Chondrocyte (in vitro differentiated cells): ENCODE measurements around the gene DDO. TPM values are rescaled to one million over a fixed set of nuclear protein-coding genes. Genes with fewer than 3 reads are reported as not detected.

Experiments used
- DNase-seq: peaks from one replicate; pipeline ENCODE4 v3.0.0; 2021; ENCODE audit warnings: mixed read lengths, low spot score
- H3K27ac Mint-ChIP-seq: one replicate; pipeline ENCODE4 v1.8.0; 2021; ENCODE audit warnings: mild to moderate bottlenecking, moderate library complexity, mixed read lengths; ENCODE audit not compliant: unreplicated experiment
- H3K27me3 Mint-ChIP-seq: 2 replicates; pipeline ENCODE4 v1.8.0; 2021; ENCODE audit warnings: low read depth, mixed read lengths
- H3K36me3 Mint-ChIP-seq: 2 replicates; pipeline ENCODE4 v1.8.0; 2021; ENCODE audit warnings: low read depth, mixed read lengths
- H3K4me1 Mint-ChIP-seq: 2 replicates; pipeline ENCODE4 v1.8.0; 2021; ENCODE audit warnings: low read depth, mild to moderate bottlenecking, mixed read lengths
- H3K4me3 Mint-ChIP-seq: one replicate; pipeline ENCODE4 v1.8.0; 2021; ENCODE audit warnings: mild to moderate bottlenecking, moderate library complexity, mixed read lengths; ENCODE audit not compliant: unreplicated experiment
- H3K9me3 Mint-ChIP-seq: 2 replicates; pipeline ENCODE4 v1.8.0; 2021; ENCODE audit warnings: low read depth, mixed read lengths
- total RNA-seq: library from RNA; stranded (reverse); gene quantifications from 3 replicates; pipeline ENCODE4 v1.2.1, GENCODE V29; 2021
- TF ChIP-seq, protein P1 (sequence below): fragments of 200-600 bp; sonication (generic); IDR thresholded peaks from 2 replicates; pipeline ENCODE4 v1.5.0; 2021; ENCODE audit warnings: antibody characterized with exemption, mild to moderate bottlenecking, moderate library complexity

DDO gene
- total RNA-seq, 1 donor from 2014 or later, result not detected

DNA sequence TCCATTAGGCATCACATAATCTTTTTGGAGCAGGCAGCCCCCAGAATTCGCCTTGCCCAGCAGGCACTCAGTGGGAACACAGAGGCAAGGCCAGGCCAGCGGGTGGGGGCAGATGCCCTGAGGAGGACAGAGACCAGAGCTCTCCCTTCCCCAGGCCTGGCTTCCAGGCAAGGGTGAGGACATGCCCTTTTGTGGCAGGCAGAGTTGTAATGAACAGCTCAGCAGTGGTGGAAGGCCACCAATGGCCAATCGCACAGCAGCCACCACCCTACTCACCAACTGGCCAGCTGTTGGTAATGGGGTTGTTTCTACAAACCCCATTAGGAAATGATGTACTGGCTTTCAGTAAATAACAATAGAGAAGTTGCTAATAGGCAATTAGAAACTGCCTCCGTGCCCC is 15.4 kb upstream of the DDO start:
- Mint-ChIP-seq H3K4me1 (no peaks in the 10 kb centered on the region), H3K9me3 (peaks cover 8% of the 10 kb centered on the region), H3K27me3 (peaks cover 33% of the 10 kb centered on the region), H3K4me3 (no peak overlapping the region), H3K27ac (no peak overlapping the region), H3K36me3 (no peaks in the 10 kb centered on the region)
- no peak for DNase-seq
- TF ChIP-seq, protein P1, sequence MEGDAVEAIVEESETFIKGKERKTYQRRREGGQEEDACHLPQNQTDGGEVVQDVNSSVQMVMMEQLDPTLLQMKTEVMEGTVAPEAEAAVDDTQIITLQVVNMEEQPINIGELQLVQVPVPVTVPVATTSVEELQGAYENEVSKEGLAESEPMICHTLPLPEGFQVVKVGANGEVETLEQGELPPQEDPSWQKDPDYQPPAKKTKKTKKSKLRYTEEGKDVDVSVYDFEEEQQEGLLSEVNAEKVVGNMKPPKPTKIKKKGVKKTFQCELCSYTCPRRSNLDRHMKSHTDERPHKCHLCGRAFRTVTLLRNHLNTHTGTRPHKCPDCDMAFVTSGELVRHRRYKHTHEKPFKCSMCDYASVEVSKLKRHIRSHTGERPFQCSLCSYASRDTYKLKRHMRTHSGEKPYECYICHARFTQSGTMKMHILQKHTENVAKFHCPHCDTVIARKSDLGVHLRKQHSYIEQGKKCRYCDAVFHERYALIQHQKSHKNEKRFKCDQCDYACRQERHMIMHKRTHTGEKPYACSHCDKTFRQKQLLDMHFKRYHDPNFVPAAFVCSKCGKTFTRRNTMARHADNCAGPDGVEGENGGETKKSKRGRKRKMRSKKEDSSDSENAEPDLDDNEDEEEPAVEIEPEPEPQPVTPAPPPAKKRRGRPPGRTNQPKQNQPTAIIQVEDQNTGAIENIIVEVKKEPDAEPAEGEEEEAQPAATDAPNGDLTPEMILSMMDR, result no peak

DNA sequence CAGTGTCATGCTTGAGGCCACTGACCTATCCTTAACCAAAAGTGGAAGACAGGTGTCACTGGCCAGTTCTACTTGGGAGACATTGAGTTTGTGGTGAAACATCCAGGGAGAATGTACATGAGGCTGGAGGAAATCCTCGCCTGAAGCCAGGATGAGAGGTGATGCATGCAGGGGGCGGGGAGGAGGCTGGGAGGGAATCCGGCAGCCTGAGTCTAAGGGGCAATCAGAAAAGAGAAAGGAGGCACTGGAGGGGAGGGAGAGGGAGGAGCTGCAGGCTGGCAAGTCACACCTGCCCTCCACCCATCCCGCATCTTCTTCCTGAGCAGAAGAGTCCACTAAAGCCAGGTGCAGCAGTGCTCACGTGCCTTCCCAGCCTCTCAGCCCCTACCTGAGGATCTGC is 14.9 kb upstream of the DDO start:
- Mint-ChIP-seq H3K36me3 (no peaks in the 10 kb centered on the region), H3K9me3 (peaks cover 4% of the 10 kb centered on the region), H3K27ac (no peak overlapping the region), H3K27me3 (peaks cover 38% of the 10 kb centered on the region), H3K4me1 (no peaks in the 10 kb centered on the region), H3K4me3 (no peak overlapping the region)
- DNase-seq, result no peak
- TF ChIP-seq, protein P1, result no peak

DNA sequence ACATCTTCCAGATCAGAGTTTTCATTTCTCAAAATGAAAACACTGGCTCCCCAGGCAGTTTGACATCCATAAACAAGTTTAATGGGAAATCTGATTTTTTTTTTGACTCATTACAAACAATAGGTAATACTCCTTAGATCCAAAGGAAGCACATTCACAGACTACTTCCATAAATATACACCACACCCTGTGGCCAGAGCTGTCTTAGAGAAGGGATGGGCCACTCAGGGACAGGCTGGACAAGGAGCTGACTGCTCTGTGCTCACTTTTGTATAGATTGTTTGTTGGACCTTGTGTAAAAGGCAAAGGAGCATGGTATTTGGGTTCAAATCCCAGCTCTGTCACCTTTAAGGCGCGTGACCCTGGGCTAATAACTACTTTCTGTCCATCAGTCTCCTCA is 12.8 kb upstream of the DDO start:
- Mint-ChIP-seq H3K9me3 (no peaks in the 10 kb centered on the region), H3K36me3 (no peaks in the 10 kb centered on the region), H3K27me3 (peaks cover 52% of the 10 kb centered on the region), H3K4me1 (no peaks in the 10 kb centered on the region), H3K27ac (no peak overlapping the region), H3K4me3 (no peak overlapping the region)
- no peak for DNase-seq
- TF ChIP-seq, protein P1, result no peak

DNA sequence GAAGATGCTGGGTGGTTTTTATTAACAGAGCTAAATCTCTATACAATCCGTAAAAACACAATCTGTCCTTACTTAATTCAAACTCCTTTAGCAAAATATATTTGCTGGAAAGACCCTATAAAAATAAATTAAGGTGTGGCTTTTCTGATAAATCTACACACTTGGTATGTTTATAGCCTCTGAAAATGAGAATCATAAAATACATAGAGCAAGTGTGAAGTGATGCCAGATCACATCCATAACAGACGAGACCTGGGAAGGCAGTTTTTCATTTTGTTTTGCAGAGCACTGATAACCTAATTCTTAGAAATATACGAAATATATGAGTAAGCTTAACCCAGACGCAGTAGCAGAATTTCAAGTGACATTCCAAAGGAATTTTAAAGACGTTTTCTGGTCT is 10.4 kb upstream of the DDO start:
- Mint-ChIP-seq H3K27me3 (peaks cover 63% of the 10 kb centered on the region), H3K4me1 (no peaks in the 10 kb centered on the region), H3K27ac (no peak overlapping the region), H3K9me3 (peaks cover 7% of the 10 kb centered on the region), H3K36me3 (no peaks in the 10 kb centered on the region), H3K4me3 (no peak overlapping the region)
- DNase-seq, result no peak
- TF ChIP-seq, protein P1, result no peak

DNA sequence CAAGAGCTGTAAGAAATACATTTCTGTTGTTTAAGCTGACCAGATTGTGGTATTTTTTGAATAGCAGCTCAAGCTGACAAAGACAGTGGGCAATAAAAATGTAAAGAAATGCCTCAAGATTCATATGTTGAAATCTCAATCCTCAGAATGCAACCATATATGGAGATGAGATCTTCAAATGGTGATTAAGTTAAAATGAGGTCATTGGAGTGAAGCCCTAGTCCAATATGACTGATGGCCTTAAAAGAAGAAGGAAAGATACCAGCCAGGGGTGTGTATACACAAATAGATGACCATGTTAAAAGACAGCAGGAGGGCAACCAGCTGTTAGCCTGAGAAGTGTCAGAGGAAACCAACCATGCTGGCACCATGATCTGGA is 7.1 kb upstream of the DDO start:
- H3K4me1 Mint-ChIP-seq, result no peaks in the 10 kb centered on the region
- peaks cover 60% of the 10 kb centered on the region for H3K27me3 Mint-ChIP-seq
- no peaks in the 10 kb centered on the region for H3K36me3 Mint-ChIP-seq
- no peak for DNase-seq
- H3K4me3 Mint-ChIP-seq, result no peak overlapping the region
- H3K9me3 Mint-ChIP-seq, result peaks cover 7% of the 10 kb centered on the region
- H3K27ac Mint-ChIP-seq, result no peak overlapping the region
- TF ChIP-seq, protein P1, result no peak
